ENCODE results near the gene PLEKHG3.

PLEKHG3 gene

DNA sequence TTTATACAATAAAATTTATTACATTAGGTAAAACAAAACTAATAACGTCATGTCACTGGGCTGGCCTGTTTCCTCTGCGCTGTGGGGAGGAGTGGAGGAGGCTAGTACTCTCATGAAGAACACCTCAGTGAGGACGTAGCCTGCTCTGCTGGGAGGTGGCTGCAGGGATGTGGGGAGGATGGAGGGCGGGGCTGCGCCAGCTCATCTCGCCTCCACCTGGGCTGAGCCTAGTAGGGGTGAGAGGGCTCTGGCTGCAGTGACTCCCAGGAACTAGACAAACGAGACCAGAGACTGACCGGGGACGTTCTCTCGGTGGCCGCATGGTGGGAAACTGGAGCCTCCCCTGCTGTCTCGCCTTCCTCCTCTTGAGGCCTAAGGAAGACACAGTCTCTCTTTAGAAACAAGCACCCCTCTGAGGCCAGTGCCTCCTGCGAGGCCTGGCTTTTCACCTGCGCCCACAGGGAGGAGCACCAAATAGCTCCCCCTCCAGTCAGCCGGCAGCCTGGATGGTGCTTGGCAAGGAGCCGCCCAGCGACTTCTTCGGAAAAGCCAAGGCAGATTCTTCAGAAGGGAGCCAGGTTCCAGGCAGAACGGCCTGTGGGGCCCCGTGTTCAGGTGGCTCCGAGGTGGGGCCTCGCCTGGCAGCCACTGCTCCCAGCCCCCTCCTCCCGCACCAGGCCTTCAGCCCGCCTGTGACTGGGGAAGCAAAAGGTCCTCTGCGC is 62.4 kb downstream of the PLEKHG3 start:
- no peak for FAIRE-seq

GRCh38 chr14:64767215-64767964 is 63.2 kb downstream of the PLEKHG3 start:
- no peak for FAIRE-seq

GRCh38 chr14:64768401-64769095 is 64.3 kb downstream of the PLEKHG3 start:
- FAIRE-seq: no peak

DNA sequence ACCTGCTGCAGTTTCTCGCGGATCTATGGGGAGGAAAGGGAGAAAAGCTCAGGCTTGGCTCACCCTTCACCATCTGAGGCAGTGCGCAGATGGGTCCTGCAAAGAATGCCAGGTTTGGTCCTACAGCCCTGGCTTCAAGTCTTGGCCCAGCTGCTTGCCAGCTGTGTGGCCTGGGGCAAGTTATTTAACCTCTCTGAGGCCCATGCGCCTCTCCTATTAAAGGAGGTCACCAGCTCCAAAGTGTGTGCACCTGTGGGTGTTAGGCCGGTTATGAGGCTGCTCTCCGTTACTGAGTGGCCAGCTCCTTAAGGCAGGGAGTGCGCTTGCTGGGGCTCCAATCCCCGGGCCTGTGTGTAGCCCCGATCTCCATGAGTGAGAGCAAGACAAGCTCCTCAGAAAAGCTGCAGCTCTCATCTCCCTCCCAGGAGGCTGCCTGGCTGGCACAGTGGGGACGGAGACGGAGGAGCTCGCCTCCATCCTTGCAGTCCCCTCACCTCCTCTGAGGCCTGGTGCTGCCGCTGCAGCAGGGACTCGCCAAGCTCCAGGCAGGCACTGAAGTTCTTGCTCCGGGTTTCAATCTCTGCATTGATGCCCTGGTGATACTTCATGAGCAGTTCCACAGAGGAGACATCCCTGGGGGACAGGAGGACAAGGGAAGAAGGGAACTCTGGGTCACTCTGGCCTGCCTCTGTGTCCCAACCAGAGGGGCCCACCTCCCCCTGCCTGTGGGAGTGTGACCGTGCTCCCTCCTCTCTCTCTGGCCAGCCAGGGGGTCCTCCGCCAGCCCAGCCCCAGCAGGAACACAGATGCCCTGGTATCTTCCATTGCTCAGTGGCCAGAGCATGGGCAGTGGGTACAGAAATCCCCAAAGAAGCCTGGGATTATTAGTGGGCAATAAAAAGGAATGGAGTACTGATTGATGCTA is 65.1 kb downstream of the PLEKHG3 start:
- no peak for FAIRE-seq

GRCh38 chr14:64770751-64771150 is 66.5 kb downstream of the PLEKHG3 start:
- FAIRE-seq: no peak

DNA sequence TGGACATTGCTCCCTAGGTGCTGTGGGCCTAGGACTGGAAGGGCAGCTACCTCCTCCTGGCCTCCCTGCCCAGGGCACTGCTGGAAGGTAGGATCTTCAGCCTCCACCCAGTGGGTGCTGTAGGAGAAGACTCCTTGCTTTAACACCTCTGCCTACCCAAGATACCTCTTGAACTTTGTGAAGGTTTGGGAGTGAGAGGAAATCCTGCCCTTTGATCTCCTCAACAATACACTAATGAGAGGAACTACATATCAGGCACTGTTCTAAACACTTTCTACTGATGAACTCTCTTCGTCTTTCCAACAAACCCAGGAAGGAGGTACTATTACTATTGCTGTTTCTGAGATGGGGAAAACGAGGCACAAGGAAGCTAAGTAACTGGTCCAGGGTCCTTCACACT is 66.9 kb downstream of the PLEKHG3 start:
- no peak for FAIRE-seq

DNA sequence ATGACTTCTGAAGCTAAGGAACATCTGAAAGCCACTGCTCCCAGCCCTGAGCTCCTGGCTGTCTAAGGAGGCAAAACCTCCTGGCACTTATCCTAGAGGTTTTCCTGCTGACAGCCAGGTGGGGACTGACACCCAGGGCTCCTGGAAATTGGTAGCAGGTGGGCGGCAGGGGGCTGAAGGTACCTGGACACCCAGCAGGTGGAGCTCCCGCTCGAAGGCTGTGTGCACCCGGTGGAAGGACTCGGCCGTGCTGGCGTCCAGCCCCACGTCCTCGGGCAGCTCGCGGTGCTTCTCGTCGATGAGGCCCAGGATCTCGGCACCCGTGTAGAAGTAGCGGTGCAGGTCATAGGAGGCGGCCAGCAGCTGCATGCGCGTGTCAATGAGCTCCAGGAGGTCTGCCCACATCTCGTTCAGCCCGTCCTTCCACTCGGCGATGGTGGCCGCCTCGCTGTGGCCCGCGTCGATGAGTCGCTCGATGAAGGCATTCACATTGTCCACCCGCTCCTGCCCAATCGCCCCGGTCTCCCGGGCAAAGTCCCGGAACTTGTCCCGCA is 68.2 kb downstream of the PLEKHG3 start:
- FAIRE-seq: no peak

GRCh38 chr14:64773046-64773445 is 68.8 kb downstream of the PLEKHG3 start:
- FAIRE-seq: no peak

DNA sequence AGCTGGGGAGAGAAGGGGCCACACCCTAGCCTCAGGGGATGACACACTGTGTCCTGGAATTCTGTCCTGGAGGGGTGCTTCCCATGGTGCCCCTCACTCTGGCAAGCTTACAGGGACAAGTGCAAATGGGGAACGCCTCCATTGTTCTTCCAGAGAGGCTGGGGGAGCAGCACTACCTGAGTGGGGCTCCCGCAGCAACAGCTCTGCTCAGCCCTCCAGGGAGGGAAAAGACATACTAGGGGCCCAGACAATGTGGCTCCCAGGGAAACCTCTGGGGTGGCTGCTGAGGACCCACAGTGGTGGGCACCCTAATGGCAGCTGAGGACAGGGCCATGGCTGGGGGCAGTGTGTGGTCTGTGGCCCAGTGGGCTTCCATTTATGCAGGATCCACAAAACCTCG is 69.4 kb downstream of the PLEKHG3 start:
- no peak for FAIRE-seq

DNA sequence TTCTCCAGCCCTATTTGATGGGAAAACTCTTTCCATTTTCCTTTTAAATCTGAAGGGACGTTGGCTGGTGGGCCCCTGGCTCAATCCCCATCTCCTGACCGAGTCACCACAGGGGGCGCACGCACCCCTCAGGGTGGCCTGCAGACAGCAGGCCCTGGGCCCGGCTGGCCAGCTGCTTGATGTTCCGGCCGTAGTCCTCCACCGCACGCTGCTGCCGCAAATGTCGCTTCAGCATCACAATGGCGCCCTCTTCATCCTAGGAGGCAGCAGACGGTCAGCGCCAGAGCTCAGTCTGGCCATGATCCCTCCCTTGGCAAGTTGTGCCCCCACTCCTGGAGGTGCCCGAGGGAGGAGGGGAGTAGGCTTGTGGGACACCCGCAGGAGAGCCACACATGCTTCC is 70.0 kb downstream of the PLEKHG3 start:
- FAIRE-seq: no peak

DNA sequence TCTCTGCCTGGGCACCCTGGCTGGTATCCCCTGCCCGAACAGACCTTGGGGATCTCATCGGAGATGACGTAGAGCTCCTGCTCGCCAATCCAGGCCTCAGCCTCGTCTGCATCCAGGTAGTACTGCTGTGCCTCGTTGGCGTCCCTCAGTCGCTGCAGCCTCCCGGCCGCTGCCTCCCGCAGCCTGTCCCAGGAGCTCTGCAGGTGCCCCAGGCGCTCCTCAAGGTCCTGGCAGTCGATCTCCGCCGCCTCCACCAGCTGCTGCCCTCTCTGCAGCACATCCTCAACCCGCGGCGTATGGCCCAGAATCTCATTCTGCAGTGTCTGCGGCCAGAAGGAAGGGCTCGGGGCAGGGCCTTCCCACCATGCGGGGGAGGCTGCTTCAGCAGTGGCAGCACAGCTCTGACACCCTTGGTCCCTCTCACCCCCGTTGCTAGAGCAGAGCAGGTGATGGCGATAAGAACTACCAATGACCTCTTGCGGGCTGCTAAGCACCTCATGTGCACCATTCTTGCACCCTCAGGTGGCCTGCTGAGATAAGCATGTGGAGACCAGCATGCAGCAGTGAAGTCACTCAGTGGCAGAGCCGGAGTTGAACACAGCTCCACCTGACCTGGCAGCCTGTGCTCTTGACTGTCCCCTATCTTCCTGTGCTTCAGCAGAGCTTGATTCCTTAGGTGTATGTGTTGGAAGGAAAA is 71.0 kb downstream of the PLEKHG3 start:
- no peak for FAIRE-seq

- no peak for FAIRE-seq
Observed at GRCh38 chr14:64777461-64777860, 73.2 kb downstream of the PLEKHG3 start.

DNA sequence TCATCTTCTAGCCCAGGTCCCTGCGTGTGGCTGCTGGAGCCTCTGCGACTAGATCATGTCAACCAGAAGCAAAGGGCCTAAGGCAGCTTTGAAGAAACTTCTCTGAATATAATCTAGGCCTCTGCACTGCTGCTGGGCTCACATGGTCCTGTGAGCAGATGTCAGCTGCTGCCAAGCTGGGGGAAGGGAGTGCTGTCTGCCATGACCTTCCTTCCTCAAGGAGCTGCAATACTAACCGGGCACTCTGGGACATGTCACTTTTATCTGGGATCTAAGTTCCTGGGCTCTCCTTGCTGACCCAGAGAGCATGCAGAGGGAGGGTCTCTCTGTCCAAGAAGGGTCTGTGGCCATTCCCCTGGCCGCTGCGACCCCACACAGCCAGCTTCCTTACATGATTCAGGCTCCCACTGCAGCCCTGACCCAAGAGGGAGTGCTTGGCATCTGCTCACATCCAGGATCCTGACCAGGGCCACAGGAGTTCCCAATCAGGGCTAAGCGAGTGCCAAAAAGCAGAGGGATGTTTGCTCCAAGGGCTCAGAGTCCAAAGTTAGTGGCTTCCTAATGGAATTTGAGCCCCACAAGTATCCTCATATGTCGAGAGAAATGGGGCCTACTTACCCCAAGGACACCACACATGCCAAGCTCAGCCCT is 74.0 kb downstream of the PLEKHG3 start:
- no peak for FAIRE-seq

DNA sequence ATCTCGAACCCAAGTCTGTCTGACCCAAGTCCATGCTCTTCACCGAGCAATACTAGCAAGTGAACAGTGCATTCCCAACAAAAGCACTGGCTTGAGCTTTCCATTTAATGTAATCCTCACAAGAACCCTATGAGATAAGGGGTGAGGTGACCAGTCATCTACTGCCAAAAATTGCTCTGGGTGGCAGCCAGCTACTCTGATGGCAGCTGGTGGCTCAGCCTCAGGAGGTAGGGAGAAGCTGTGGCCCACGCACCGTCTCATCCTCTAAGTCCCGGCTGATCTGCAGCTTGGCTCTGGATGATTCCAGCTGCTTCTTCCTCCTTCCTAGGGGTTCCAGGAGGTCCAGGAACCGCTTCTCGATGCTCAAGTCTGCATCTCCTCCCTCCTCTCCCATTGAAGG is 75.2 kb downstream of the PLEKHG3 start:
- FAIRE-seq: no peak

GRCh38 chr14:64782196-64782595 is 78.0 kb downstream of the PLEKHG3 start:
- no peak for FAIRE-seq

DNA sequence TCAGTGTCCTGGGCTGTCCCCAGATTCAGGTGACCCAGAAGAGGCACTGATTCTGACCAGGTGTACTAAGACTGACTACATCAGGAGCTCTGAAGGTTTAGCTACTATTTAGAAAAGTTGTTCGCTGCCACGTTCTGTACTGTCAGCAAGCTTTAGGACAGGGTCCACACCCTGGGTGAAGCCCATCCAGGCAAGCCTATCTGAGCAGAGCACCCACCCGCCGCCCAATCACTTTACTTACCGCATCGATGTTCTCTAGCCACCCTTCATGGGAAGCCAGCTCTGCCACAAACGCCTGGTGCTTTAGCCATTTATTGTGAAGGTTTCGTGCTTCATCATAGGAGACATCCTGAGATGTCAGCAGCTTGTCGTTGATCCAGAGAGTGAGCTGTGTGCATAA is 79.8 kb downstream of the PLEKHG3 start:
- no peak for FAIRE-seq

GRCh38 chr14:64786296-64787149 is 82.3 kb downstream of the PLEKHG3 start:
- no peak for FAIRE-seq

- no peak for FAIRE-seq
Observed at GRCh38 chr14:64787619-64788018, 83.4 kb downstream of the PLEKHG3 start.

GRCh38 chr14:64788706-64789105 is 84.5 kb downstream of the PLEKHG3 start:
- no peak for FAIRE-seq

- no peak for FAIRE-seq
Observed at GRCh38 chr14:64789696-64790095, 85.5 kb downstream of the PLEKHG3 start.
